Stimulated activated CD4-positive, alpha-beta T cell treated with anti-CD3 and anti-CD28 coated beads, Interleukin-12 subunit alpha, Interleukin-12 subunit beta, amount 100 ng/mL, for 48 hours (primary cell): ENCODE results near the gene AMIGO3.

ENCODE experiments used
- DNase-seq, 3 donors: peaks; one replicate each; pipeline ENCODE4 v3.0.0-alpha.2; 2020; ENCODE audit warnings: low read depth in 2 of 3, low spot score in 1 of 3

Gene AMIGO3

DNA sequence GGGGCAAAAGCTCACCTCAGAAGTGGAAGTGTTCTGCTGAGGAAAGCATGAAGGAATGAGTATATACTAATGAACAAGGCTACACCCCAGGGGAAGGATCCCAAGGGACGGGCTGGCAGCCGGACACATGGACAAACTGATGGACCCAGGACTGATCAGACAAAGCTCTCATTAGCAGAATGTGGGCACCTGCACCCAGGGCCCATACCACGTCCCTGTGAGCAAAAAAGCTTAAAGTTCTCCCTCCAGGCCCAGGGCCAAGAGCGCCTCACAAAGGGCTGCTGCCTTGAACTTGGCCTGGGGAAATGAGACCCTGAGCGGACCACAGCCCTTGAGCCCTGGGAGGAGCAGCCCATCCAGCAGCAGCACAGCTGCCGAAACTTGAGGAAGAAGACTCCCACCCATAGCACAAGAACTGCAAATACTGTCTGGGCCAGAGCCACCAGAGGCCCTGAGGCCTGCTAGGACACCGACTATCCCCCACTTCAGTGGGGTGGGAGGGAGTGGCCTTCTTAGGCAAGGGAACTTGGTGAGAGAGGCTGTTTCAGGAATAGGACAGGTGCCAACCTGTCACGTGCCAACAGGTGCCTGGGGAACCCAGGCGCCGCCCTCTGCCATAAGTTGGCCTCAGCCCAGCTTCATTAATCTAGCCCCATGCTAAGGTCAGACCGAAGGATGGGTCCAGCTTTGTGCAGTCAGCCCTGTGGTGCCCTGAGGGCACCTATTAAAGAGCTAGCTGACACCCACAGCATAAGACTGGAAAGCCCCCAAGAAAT is 6.6 kb upstream of the AMIGO3 start:
- DNase-seq: no peak

DNA sequence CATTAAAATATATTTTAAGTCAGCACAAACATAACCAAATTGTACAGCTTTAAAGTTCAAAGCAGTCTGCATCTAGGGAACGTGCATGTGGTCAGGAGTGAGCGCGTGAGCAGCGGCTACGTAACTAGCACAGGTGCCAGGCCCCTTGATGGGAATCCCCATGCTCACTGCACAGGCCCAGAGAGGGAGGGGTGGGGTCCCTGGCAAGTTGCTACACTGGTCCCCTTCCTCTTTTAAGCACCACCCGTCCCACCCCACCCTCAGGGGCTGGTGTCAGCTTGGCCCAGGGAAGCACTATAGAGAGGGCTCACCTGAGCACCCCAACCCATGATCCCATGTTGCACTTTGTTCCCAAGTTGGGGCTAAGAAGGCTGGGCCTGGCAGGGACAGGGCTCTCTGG is 5.1 kb upstream of the AMIGO3 start:
- DNase-seq: no peak

DNA sequence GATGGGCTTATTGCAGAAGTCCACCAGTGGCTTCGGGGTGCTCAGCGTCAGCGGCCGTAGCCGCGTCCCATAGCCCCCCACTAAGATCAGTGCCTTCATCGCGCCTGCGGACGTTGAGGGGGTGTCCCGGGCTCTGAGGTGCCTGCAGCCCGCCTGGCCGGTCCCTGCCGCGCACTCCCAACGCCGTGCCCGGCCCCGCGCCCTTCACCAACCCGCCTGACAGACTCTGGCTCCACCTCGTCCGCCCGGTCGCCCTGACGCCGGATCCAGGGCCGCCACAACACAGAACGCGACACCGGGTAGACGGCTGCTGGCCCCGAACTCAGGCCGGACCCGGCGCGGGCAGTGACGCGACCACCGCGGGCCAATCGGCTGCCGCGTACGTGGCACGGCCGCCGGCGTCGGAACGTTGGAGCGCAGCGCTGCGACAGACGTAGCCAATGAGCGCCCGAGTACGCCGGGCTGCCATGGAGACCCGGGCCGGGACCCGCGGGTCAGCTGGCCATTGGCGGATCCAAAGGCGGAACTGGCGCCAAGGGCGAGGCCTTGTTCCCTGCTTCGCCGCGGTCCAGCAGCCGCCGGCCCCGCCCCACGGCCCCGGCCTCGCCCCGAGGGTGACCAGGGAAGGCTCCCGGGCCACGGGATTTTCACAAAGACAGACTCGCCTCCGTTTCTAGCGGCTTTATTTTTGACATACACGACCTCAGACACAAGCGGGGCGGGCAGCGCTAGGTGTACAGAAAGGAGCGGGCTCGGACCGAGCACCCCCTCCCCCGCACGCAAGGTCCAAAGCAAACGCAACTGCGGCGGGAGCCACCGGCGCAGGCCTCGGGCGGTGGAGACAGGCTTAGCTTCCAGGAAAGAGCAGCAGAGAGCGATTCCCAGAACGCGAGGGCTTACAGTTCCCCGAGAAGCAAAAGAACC is 4.4 kb upstream of the AMIGO3 start, which contains the start of gene GMPPB:
TSS of gene GMPPB (minus strand) at position 324 of the 924 bp plus-strand sequence. CDS start at position 99, 225 bp downstream.
- peak; percentile 84 to 94 (median 92) for DNase-seq

DNA sequence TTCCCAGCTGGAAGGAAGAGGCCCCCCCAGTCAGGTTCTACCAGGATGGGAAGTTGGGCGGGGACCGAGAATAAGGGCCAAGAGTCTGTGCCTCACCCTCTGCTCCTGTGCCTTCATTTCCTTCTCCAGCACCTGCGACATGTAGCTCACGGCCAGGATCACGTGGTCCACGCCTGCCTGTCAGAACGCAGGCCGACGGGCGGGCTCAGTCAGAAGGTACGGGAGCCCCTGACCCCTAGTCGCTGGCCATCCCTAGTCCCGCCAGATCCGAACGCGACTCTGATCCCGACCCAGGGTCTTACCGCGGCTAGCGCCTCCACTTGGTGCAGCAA is 3.8 kb upstream of the AMIGO3 start:
- peak; percentile 44 to 46 (median 45) for DNase-seq

DNA sequence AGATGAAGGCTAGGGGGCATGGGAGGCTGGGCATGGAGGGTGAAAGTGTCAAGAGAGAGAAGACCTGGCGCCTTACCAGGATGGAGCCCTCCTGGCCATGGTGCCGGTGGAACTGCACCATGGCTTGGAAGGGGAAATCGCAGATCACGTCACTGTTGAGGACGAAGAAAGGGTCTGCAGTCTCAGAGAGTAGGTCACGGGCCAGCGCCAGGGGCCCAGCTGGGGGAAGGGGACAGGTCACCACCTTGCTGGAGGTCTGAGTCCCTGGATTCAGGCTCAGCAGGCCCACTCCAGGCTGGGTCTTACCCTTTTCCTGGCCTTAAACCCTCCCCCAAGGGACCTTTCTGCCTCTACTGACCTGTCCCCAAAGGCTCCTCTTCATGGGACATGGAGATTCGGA is 3.4 kb upstream of the AMIGO3 start:
- no peak for DNase-seq

DNA sequence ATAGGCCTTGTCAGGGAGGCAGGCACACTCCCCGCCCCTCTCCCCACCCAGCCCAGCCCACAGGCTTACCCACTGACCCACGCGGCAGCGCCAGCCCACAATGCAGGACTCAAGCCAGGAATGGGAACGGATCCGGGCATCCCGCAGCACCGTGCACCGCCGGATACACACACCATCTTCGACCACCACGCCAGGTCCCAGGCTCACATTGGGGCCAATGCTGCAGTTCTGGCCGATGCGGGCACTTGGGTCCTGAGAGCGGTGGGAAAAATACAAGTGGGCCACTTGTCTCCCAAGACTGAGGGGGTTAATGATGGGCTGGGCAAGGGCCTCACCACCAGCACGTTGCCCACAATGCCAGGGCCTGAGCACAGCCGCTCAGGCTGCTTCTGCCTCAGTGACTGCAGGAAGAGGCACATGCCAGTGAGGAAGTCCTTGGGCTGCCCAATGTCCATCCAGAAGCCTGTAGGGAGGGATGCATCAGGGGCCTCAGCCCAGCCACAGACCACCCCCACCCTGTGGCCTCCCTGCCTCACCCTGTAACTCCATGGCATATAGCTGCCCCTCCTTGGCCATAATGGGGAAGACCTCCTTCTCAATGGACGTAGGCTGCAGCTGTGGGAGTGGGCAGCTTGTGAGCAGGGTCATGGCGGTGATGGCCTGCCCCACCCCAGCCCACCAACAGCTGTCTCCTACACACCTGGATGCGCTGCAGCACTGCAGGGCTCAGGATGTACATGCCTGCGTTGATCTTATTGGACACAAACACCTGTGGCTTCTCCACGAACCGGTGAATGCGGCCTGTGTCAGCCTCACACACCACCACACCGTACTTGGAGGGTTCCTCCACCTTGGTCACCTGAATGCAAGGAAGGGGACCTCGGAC is 2.7 kb upstream of the AMIGO3 start:
- DNase-seq: no peak

DNA sequence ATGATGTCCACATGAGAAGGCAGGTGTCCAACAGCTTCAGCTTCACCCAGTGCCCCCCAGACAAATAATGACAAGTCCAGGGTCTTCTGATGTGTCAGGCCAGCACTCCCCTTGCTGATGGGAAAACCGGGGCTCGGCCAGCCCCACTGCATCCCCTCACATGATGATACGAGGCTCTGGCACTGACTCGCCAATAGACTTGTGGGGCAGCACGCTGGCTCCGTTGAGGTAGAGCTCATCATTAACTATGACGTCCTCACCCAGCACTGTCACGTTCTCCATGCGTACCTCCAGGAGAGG is 2.1 kb upstream of the AMIGO3 start:
- no peak for DNase-seq

DNA sequence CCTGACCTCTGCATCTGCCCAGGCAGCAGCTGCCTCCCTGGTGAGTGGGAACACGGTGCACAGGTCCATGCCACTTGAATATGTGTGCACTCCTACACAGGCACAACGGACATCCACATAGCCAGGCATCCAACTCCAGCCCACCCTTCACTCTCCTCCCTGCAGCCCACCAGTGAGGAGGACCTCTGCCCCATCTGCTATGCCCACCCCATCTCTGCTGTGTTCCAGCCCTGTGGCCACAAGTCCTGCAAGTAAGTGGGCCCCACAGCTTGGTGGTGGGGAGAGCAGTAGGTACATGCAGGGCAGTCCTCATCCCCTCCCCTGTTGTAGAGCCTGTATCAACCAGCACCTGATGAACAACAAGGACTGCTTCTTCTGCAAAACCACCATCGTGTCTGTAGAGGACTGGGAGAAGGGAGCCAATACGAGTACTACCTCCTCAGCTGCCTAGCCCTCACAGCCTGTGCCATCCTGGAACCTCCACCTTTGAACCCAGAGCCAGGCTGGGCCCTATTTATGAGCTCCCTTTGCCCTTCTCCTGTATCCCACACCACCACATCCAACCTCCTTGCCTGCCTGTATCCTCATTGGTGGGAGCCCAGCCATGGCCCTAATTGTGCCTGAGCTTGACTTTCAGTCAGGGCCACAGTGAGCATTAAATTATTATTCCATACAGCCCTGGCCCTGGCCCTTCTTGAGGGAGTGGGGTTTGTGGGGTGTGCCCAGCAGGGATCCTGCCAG is 1.5 kb upstream of the AMIGO3 start:
- no peak for DNase-seq

DNA sequence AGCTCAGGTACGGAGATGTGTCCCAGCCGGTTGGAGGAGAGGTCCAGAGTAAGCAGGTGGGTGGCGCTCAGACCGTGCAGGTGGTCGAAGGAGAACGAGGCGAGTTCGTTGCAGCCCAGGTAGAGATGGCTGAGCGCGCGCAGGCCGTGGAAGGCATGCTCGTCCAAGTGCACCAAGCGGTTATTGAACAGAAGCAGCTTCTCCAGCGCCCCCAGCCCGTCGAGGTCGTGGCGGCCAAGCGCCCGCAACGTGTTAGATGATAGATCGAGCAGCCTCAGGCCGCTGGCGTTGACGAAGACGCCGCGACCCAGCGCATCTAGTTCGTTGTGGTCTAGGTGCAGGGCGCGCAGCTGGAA is 648 bp downstream of the AMIGO3 start:
- no peak for DNase-seq

DNA sequence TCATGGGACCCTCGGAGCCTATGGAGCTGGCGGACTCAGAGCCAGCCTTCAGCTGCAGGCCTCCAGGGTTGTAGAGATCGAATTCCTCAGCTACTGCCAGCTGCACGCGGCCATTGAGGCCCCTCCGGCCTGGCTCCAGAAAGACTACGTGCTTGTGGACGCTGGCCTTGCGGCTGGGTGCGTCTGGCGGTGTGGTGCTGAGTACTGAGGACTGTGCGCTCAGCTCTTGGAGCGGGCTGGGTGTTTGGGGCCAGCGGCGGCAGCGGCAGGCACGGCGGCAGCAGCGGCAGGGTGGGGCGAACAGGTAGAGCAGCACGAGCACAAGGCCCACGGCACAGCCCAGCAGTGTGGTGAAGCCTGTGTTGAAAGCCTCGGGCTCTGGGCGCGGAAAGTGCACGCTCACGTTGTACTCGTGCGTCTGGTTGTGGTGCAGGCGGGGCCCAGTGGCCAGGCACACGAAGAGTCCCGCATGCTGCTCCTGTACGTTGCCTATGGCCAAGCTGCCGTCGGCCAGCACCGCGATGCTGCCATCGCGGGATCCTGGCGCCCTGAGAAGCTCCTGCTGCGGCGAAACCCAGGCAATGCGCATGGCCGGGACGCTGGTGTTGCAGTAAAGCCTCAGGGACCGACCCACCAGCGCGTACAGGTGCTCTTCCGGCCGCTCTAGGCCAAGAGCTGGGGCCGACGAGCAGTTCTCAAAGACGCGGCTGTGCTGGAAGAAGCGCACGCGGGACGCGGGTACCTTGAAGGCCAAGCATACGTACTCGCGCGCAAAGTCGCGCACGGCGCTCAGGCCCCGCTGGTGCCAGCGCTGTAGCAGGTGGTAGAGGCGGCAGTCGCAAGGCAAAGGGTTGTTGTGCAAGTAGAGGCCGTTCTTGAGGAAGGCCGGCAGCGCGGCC is 1.3 kb downstream of the AMIGO3 start:
- DNase-seq: no peak

DNA sequence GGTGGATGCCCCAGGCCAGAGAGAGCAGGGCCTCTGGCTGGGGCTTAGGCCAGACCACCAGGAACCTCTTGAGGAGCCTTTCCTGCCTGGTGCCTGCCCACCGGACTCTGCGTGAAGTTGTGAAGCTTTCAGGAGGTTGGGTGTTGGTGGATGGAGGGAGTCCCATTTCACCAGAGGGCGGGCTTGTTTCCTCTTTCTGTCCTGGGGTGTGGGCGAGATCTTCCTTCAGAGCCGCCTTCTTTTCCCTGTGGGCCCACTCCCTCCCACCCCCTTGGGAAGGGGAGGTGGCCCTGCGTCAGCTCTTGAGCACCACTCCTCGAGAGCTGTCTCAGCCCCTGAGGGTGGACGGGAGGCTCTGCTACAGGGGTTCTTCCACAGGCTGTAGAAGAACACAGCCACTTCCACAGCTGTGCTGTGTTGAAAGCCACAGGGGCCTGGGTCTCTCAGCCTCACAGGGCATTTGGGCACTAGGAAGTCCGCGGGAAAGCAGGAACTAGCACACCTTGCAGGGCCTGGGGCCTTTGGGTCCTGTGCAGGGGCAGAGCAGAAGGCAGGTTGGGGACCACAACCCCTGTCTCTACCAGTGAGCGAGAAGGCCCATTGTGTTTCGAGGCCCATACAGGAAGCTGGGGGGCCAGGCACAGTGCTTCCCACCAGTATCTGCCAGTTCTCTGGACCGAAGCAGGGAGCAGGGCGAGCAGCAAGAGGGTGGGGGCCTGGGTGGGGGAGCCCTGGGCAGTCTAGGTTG is 2.1 kb downstream of the AMIGO3 start:
- DNase-seq: no peak

DNA sequence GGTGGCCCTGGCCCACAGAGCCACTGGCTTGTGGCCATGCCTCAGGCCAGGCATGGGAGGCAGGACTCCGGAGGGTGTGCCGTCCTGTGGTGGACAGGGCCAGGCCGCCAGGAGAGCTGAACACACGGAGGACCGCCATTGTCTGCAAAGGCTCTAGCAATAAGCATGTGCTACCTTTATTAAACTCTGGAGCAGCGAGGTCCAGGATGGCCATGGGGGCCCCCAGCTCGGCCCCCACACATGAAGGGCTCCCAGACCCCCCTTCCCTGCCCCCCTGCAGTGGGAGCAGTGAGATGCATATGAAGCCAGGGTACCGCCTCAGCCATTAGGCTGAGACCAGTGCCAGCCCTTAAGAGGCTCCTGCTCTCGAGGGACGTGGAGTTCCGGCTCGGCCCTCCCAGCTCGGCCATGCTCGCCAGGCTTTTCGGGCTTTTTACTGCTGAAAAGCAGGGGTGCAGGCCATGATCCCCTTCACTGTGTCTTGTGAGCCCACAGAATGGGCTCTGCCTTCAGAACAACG is 2.7 kb downstream of the AMIGO3 start:
- no peak for DNase-seq

DNA sequence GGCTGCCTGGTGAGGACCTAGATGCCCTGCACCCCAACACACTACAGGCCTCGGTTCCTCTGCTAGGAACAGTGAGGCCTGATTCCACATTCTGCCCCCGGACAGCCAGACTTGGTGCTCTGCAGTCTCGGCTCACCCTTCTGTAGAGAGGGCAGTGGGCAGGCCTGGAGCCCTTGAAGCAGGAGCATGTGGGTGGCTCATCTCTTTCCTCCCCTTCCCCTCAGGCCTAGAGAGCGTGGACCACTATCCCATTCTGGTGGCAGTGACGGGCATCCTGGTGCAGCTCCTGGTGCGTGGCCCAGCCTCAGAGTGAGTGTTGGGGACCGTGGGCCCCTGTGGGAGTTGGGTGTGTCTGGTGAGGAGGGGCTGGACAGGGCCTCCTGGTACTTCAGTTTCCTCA is 3.3 kb downstream of the AMIGO3 start:
- DNase-seq: no peak

DNA sequence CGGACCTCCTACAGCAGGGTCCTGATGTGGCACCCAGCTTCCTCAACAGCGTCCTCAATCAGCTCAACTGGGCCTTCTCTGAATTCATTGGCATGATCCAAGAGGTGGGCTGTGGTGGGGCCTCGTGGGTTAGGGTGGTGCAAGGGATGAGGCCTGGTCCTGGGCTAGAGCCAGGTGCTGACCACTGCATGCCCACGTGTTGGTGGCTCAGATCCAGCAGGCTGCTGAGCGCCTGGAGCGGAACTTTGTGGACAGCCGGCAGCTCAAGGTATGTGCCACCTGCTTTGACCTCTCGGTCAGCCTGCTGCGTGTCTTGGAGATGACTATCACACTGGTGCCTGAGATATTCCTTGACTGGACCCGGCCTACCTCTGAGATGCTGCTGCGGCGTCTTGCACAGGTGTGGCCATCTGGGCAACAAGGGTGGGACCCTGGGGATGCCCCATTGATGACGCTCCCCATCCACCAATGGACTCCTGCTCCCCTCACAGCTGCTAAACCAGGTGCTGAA is 3.8 kb downstream of the AMIGO3 start:
- no peak for DNase-seq

DNA sequence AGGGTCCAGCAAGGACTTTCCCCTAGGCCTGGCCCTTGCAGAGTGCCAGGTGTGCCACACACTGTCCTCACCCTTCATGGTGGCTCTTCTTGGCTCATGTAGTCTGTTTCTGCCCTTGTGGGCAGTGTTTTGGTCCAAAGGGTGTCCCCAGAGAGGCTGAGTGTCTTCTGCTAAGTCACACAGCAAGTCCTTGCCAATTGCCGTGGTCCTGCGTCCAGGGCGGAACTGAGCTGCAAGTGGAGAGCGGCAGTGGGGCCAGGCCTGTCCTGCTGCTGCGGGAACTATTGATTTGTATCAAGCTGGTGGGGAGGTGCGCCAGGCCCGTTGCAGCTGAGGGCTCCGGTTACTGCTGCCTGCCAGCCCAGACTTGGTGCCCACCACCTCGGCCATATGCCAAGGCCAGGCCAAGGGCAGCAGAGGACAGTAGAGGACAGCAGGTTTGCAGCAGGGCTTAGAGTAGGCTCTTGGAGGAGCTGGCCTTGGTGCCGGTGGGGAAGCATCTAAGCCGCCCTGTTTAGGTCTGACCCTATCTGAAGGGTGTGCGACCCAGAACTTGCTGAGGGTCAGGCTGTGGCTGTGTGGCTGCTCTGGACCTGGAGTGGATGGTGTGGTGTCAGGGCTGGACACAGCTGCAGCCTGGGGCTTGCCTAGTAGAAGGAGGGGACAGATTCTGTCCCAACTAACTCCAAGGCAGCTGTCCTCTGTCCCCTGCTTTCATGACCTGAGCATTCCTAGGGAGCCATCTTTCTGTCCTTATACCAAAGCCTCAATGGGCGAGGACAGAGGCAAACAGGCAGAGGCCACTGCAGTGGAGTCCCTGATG is 4.5 kb downstream of the AMIGO3 start:
- DNase-seq: no peak

DNA sequence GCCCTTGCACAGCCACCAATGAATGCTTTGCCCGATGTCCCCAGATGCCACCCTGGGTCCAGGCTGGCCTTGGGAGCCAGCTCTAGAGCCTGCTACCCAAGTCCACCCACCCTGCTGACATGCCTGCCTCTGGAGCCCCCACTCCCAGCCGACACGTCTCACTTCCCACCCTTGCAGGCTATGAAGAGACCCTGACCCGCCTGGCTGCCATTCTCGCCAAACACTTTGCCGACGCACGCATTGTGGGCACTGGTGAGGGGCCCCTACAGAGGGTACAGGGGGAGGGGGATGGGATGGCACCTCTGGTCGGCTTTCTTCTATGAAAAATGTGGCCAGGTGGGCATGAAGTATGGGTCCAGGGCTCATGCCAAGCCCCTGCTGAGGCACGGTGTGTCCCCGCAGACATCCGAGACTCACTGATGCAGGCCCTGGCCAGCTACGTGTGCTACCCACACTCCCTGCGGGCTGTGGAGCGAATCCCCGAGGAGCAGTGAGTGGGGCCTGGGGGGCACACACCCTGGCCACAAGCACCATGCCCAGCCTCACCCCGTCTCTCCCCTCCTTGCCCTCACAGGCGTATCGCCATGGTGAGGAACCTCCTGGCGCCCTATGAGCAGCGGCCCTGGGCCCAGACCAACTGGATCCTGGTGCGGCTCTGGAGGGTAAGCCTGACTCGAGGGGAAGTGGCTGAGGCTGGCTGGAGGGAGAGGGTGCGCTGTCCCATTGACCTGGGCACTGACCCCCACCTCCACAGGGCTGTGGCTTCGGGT is 6.0 kb downstream of the AMIGO3 start:
- DNase-seq: no peak

DNA sequence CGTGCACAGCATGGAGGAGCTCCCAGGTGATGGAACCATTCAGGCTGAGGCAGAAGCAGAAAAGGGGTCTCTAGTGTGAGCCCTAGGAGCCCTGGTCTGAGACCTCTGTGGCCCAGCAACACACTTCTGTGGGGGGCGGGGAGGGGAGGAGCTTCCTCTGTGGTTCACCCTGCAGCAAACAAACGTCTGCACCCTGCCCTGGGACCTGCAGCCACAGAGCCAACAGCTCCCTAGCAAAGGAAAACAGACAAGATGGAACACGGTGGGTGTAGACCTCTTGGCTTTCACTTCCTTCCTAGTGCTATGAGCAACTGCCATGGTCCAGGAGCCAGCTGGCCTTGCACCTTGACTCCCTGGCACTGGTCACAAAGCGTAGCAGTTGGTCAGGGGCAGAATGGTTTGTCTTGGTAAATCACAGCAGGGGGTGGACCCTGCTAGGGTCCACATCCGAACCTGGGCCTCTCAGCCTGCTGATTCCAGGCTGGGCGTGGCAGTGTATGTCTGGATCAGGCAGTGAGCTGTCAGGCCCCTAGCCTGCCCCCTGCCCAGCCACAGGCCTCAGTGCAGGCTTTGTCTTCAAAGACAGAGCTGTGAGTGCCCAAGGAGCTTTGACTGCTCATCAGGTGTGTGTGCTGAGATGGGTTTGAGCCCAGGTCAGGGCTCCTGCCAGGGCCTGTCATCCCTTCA is 6.7 kb downstream of the AMIGO3 start:
- no peak for DNase-seq
